GM23248 (cell line): ENCODE results near the gene ARIH2. TPM values are rescaled to one million over a fixed set of nuclear protein-coding genes. Genes with fewer than 3 reads are reported as not detected.

ENCODE experiments used
- DNase-seq: peaks from one replicate; pipeline ENCODE4 v3.0.0-alpha.2; 2015
- H2AFZ ChIP-seq: fragments of 200-600 bp; sonication (generic); 2 replicates; pipeline ENCODE4 v1.6.1; 2016; ENCODE audit warnings: antibody characterized with exemption
- H3F3A ChIP-seq: fragments of 200-600 bp; sonication (generic); 2 replicates; pipeline ENCODE4 v1.6.1; 2016; ENCODE audit warnings: mild to moderate bottlenecking, antibody characterized with exemption, mixed run types; ENCODE audit not compliant: insufficient read depth
- H3K27ac ChIP-seq: fragments of 200-600 bp; sonication (generic); 2 replicates; pipeline ENCODE4 v1.5.1; 2016; ENCODE audit warnings: mild to moderate bottlenecking
- H3K27me3 ChIP-seq: fragments of 200-600 bp; sonication (generic); replicated peaks from 2 replicates; pipeline ENCODE4 v1.6.1; 2016; ENCODE audit warnings: mild to moderate bottlenecking; ENCODE audit not compliant: insufficient read depth
- H3K36me3 ChIP-seq: fragments of 200-600 bp; sonication (generic); 2 replicates; pipeline ENCODE4 v1.6.1; 2016; ENCODE audit warnings: low read depth, mild to moderate bottlenecking
- H3K4me1 ChIP-seq: fragments of 200-600 bp; sonication (generic); 2 replicates; pipeline ENCODE4 v1.6.1; 2016; ENCODE audit warnings: mild to moderate bottlenecking; ENCODE audit not compliant: insufficient read depth
- H3K4me2 ChIP-seq: fragments of 200-600 bp; sonication (generic); one replicate; pipeline ENCODE4 v1.6.1; 2016; ENCODE audit warnings: mild to moderate bottlenecking; ENCODE audit not compliant: unreplicated experiment
- H3K4me3 ChIP-seq: fragments of 200-600 bp; sonication (generic); 2 replicates; pipeline ENCODE4 v1.5.1; 2016; ENCODE audit warnings: mild to moderate bottlenecking
- H3K79me2 ChIP-seq: fragments of 200-600 bp; sonication (generic); 2 replicates; pipeline ENCODE4 v1.6.1; 2016; ENCODE audit warnings: mild to moderate bottlenecking; ENCODE audit not compliant: insufficient read depth
- H3K9ac ChIP-seq: fragments of 200-600 bp; sonication (generic); 2 replicates; pipeline ENCODE4 v1.6.1; 2016; ENCODE audit warnings: mild to moderate bottlenecking
- H3K9me2 ChIP-seq: fragments of 200-600 bp; sonication (generic); 2 replicates; pipeline ENCODE4 v1.6.1; 2016; ENCODE audit warnings: mixed run types, mild to moderate bottlenecking, moderate library complexity; ENCODE audit not compliant: insufficient read depth
- H3K9me3 ChIP-seq: fragments of 200-600 bp; sonication (generic); one replicate; pipeline ENCODE4 v1.6.1; 2017; ENCODE audit warnings: low read depth
- H4K20me1 ChIP-seq: fragments of 200-600 bp; sonication (generic); 2 replicates; pipeline ENCODE4 v1.6.0; 2016; ENCODE audit not compliant: insufficient read depth
- EZH2 ChIP-seq: fragments of 200-600 bp; sonication (generic); IDR thresholded peaks from 2 replicates; pipeline ENCODE4 v1.6.1; 2018; ENCODE audit warnings: antibody characterized with exemption, mild to moderate bottlenecking; ENCODE audit not compliant: insufficient read depth, poor library complexity, severe bottlenecking
- EZH2phosphoT487 ChIP-seq: fragments of 200-600 bp; sonication (generic); IDR thresholded peaks from 2 replicates; pipeline ENCODE4 v1.6.1; 2018; ENCODE audit warnings: antibody characterized with exemption, moderate library complexity, mild to moderate bottlenecking, low read depth; ENCODE audit not compliant: insufficient read depth
- WGBS, 2 experiments: methylation state at CpG; one replicate each; pipeline ENCODE4 v1.1.6; 2015 to 2017; ENCODE audit warnings: low lambda C conversion rate in 2 of 2, low coverage in 1 of 2; ENCODE audit errors: missing lambda C conversion rate in 2 of 2; 5-methylcytosine and 5-hydroxymethylcytosine counted together
- in situ Hi-C: fragments of 300-500 bp; cut with MboI; formaldehyde crosslinking; loops from 2 replicates; pipeline ENCODE4 v1.15.0; 2020
- polyA plus RNA-seq: library from polyadenylated mRNA; unstranded; fragments of >200 nt; fragmentation: Nextera tagmentation; extraction: Ambion mirVana; gene quantifications from 2 replicates; pipeline ENCODE4 v1.2.1, GENCODE V29; 2016
- total RNA-seq: library from RNA; depleted of rRNA; stranded (reverse); fragments of >200 nt; shearing (Covaris generic); gene quantifications from 2 replicates; pipeline ENCODE4 v1.2.3, GENCODE V29; 2014

The ARIH2 gene
- total and polyA plus RNA-seq, 2 experiments from 2014 or later: 59.7 to 102 TPM

GRCh38 chr3:49025793-49026520, 107.3 kb downstream of the ARIH2 start:
- WGBS, 2 experiments: 83% methylated on average over 8 of the region's 8 CpGs
- no peak overlapping the region for H3K4me2 ChIP-seq
- H2AFZ ChIP-seq: no peak overlapping the region
- DNase-seq: no peak
- in situ Hi-C loops: no loop called here
- TF ChIP-seq EZH2: no peak
- TF ChIP-seq EZH2phosphoT487: no peak
- no peaks in the 10 kb centered on the region for H3K9me3 ChIP-seq
- H3K36me3 ChIP-seq: peaks cover 23% of the 10 kb centered on the region
- H4K20me1 ChIP-seq: no peaks in the 10 kb centered on the region
- no peaks in the 10 kb centered on the region for H3K27me3 ChIP-seq
- H3K79me2 ChIP-seq: peaks cover 71% of the 10 kb centered on the region
- no peak overlapping the region for H3K4me3 ChIP-seq
- no peak overlapping the region for H3K9ac ChIP-seq
- H3K9me2 ChIP-seq: no peaks in the 10 kb centered on the region
- peaks cover 22% of the 10 kb centered on the region for H3K4me1 ChIP-seq
- H3F3A ChIP-seq: peaks cover 64% of the 10 kb centered on the region
- H3K27ac ChIP-seq: no peak overlapping the region; the same call in 1 of the 2 replicates

GRCh38 chr3:49026536-49026935, 107.9 kb downstream of the ARIH2 start:
- Histone ChIP-seq H3K4me2 (no peak overlapping the region), H3K27me3 (no peaks in the 10 kb centered on the region), H3K9me2 (no peaks in the 10 kb centered on the region), H3K36me3 (peaks cover 24% of the 10 kb centered on the region), H3K4me1 (peaks cover 22% of the 10 kb centered on the region), H2AFZ (no peak overlapping the region), H3K79me2 (peaks cover 71% of the 10 kb centered on the region), H3F3A (peaks cover 67% of the 10 kb centered on the region), H4K20me1 (no peaks in the 10 kb centered on the region), H3K27ac (no peak overlapping the region), H3K9ac (no peak overlapping the region), H3K4me3 (no peak overlapping the region), H3K9me3 (no peaks in the 10 kb centered on the region)
- no peak for TF ChIP-seq EZH2phosphoT487
- no peak for TF ChIP-seq EZH2
- in situ Hi-C loops: no loop called here
- DNase-seq: no peak
- WGBS, 2 experiments: 83 to 88% methylated on average over 3 of the region's 3 CpGs

DNA sequence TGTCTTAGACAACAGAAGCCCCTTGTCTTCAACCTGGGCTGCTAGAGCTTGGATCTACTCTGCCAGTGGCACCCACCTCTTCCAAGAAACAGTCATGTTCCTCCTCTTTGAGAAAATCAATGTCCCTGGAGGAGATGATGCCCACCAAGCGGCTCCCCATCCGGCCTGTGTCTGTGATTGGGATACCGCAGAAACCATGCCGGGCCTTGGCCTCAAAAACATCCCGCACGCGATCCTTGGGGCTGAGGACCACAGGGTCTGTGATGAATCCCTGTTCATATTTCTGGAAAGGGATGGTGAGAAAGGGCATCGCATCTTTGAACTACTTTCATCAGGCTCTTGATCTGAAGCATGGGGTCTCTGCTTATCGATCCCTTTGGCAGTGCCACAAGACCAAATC, 109.0 kb downstream of the ARIH2 start:
- H3F3A ChIP-seq: peaks cover 78% of the 10 kb centered on the region
- TF ChIP-seq EZH2phosphoT487: no peak
- no peak for TF ChIP-seq EZH2
- in situ Hi-C loops: no loop called here
- H3K27me3 ChIP-seq: no peaks in the 10 kb centered on the region
- H3K4me3 ChIP-seq: 0 out of 2 replicates have a peak overlapping the region, but pooled peaks have one; percentile 95
- no peaks in the 10 kb centered on the region for H3K9me2 ChIP-seq
- DNase-seq: no peak
- 96 to 97% methylated on average over 9 of the region's 9 CpGs for WGBS, 2 experiments
- H3K4me2 ChIP-seq: peak overlapping the region; percentile 98
- H4K20me1 ChIP-seq: no peaks in the 10 kb centered on the region
- H3K79me2 ChIP-seq: peaks cover 66% of the 10 kb centered on the region
- H3K4me1 ChIP-seq: peaks cover 24% of the 10 kb centered on the region
- peak overlapping the region; percentile 73; the same call in 1 of the 2 replicates for H3K27ac ChIP-seq
- no peaks in the 10 kb centered on the region for H3K9me3 ChIP-seq
- H3K9ac ChIP-seq: 0 out of 2 replicates have a peak overlapping the region, but pooled peaks have one; percentile 95
- no peak overlapping the region for H2AFZ ChIP-seq
- H3K36me3 ChIP-seq: peaks cover 33% of the 10 kb centered on the region

GRCh38 chr3:49028298-49028672, 109.6 kb downstream of the ARIH2 start:
- peaks cover 22% of the 10 kb centered on the region for H3K4me1 ChIP-seq
- no peaks in the 10 kb centered on the region for H3K9me3 ChIP-seq
- TF ChIP-seq EZH2phosphoT487 (no peak), EZH2 (no peak)
- DNase-seq: no peak
- H3K4me3 ChIP-seq: peak overlapping the region; percentile 95
- in situ Hi-C loops: no loop called here
- H2AFZ ChIP-seq: no peak overlapping the region
- H3K27ac ChIP-seq: peak overlapping the region; percentile 73; the same call in 1 of the 2 replicates
- peak overlapping the region; percentile 98 for H3K4me2 ChIP-seq
- peak overlapping the region; percentile 95 for H3K9ac ChIP-seq
- no peaks in the 10 kb centered on the region for H4K20me1 ChIP-seq
- H3K79me2 ChIP-seq: peaks cover 59% of the 10 kb centered on the region
- WGBS, 2 experiments: 83 to 87% methylated on average over 4 of the region's 4 CpGs
- H3K27me3 ChIP-seq: no peaks in the 10 kb centered on the region
- peaks cover 77% of the 10 kb centered on the region for H3F3A ChIP-seq
- peaks cover 33% of the 10 kb centered on the region for H3K36me3 ChIP-seq
- no peaks in the 10 kb centered on the region for H3K9me2 ChIP-seq
